ENCODE data around the gene CCNB1. TPM values are rescaled to one million over a fixed set of nuclear protein-coding genes. Genes with fewer than 3 reads are reported as not detected.
A peak's percentile ranks its signal among the peaks of the same experiment; 100 is the strongest.

The CCNB1 gene
- 42.7 TPM for total RNA-seq (ENCODE audit: unreplicated experiment)
- long read RNA-seq, transcript CCNB1-201 (9 exons, 2,169 nt), result major isoform, 36 of 43 reads
- long read RNA-seq, partial matches to known transcripts, result 2 of 43 reads
- long read RNA-seq, other reads (novel, unspliced or antisense), result 5 of 43 reads

GRCh38 chr5:69166686-69167492 lies at the start of gene CCNB1:
Gene CCNB1 (plus strand): TSS chr5:69167150. CDS start chr5:69167263, 113 bp downstream.
- TF ChIP-seq, protein P1, sequence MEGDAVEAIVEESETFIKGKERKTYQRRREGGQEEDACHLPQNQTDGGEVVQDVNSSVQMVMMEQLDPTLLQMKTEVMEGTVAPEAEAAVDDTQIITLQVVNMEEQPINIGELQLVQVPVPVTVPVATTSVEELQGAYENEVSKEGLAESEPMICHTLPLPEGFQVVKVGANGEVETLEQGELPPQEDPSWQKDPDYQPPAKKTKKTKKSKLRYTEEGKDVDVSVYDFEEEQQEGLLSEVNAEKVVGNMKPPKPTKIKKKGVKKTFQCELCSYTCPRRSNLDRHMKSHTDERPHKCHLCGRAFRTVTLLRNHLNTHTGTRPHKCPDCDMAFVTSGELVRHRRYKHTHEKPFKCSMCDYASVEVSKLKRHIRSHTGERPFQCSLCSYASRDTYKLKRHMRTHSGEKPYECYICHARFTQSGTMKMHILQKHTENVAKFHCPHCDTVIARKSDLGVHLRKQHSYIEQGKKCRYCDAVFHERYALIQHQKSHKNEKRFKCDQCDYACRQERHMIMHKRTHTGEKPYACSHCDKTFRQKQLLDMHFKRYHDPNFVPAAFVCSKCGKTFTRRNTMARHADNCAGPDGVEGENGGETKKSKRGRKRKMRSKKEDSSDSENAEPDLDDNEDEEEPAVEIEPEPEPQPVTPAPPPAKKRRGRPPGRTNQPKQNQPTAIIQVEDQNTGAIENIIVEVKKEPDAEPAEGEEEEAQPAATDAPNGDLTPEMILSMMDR (IDR thresholded peaks at IDR 0.05; ENCODE audit: unreplicated experiment), result no peak
- DNase-seq (ENCODE audit: low spot score), result peak; percentile 98
- Mint-ChIP-seq H3K27ac (ENCODE audit: unreplicated experiment) (peak within 1 kb of the TSS; percentile 58), H3K9me3 (ENCODE audit: unreplicated experiment) (no peaks in the 10 kb centered on the region), H3K27me3 (ENCODE audit: unreplicated experiment) (peaks cover 13% of the 10 kb centered on the region), H3K4me1 (ENCODE audit: unreplicated experiment) (peaks cover 20% of the 10 kb centered on the region), H3K4me3 (ENCODE audit: unreplicated experiment) (peak within 1 kb of the TSS; percentile 98), H3K36me3 (ENCODE audit: low read depth, unreplicated experiment) (peaks cover 4% of the 10 kb centered on the region)

DNA sequence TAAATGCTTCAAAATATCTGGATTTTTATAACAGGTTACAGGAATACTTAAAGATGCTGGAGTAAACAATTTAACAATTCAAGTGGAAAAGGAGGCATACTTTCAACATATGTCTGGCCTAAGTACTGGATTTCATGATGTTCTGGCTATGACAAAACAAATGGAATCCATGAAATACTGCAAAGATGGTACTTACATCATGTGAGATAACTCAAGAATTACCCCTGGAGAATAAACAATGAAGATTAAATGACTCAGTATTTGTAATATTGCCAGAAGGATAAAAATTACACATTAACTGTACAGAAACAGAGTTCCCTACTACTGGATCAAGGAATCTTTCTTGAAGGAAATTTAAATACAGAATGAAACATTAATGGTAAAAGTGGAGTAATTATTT lies 37.5 kb upstream of the CCNB1 start:
- no peak overlapping the region for H3K4me3 Mint-ChIP-seq (ENCODE audit: unreplicated experiment)
- no peak for DNase-seq (ENCODE audit: low spot score)
- no peak overlapping the region for H3K27ac Mint-ChIP-seq (ENCODE audit: unreplicated experiment)
- no peaks in the 10 kb centered on the region for H3K9me3 Mint-ChIP-seq (ENCODE audit: unreplicated experiment)
- H3K27me3 Mint-ChIP-seq (ENCODE audit: unreplicated experiment), result no peaks in the 10 kb centered on the region
- peaks cover 13% of the 10 kb centered on the region for H3K36me3 Mint-ChIP-seq (ENCODE audit: low read depth, unreplicated experiment)
- TF ChIP-seq, protein P1 (IDR thresholded peaks at IDR 0.05; ENCODE audit: unreplicated experiment), result no peak
- H3K4me1 Mint-ChIP-seq (ENCODE audit: unreplicated experiment), result no peaks in the 10 kb centered on the region

- peaks cover 15% of the 10 kb centered on the region for H3K36me3 Mint-ChIP-seq (ENCODE audit: low read depth, unreplicated experiment)
- no peak overlapping the region for H3K27ac Mint-ChIP-seq (ENCODE audit: unreplicated experiment)
- no peaks in the 10 kb centered on the region for H3K9me3 Mint-ChIP-seq (ENCODE audit: unreplicated experiment)
- no peaks in the 10 kb centered on the region for H3K4me1 Mint-ChIP-seq (ENCODE audit: unreplicated experiment)
- no peak for DNase-seq (ENCODE audit: low spot score)
- no peaks in the 10 kb centered on the region for H3K27me3 Mint-ChIP-seq (ENCODE audit: unreplicated experiment)
- H3K4me3 Mint-ChIP-seq (ENCODE audit: unreplicated experiment), result no peak overlapping the region
- TF ChIP-seq, protein P1 (IDR thresholded peaks at IDR 0.05; ENCODE audit: unreplicated experiment), result no peak
These were observed 36.7 kb upstream of the CCNB1 start for GRCh38 chr5:69130241-69130640.

- H3K9me3 Mint-ChIP-seq (ENCODE audit: unreplicated experiment), result no peaks in the 10 kb centered on the region
- H3K36me3 Mint-ChIP-seq (ENCODE audit: low read depth, unreplicated experiment), result peaks cover 12% of the 10 kb centered on the region
- DNase-seq (ENCODE audit: low spot score), result no peak
- no peaks in the 10 kb centered on the region for H3K27me3 Mint-ChIP-seq (ENCODE audit: unreplicated experiment)
- H3K4me1 Mint-ChIP-seq (ENCODE audit: unreplicated experiment), result no peaks in the 10 kb centered on the region
- no peak overlapping the region for H3K4me3 Mint-ChIP-seq (ENCODE audit: unreplicated experiment)
- H3K27ac Mint-ChIP-seq (ENCODE audit: unreplicated experiment), result no peak overlapping the region
- TF ChIP-seq, protein P1 (IDR thresholded peaks at IDR 0.05; ENCODE audit: unreplicated experiment), result no peak
These were observed 35.6 kb upstream of the CCNB1 start for GRCh38 chr5:69131304-69131703.

DNA sequence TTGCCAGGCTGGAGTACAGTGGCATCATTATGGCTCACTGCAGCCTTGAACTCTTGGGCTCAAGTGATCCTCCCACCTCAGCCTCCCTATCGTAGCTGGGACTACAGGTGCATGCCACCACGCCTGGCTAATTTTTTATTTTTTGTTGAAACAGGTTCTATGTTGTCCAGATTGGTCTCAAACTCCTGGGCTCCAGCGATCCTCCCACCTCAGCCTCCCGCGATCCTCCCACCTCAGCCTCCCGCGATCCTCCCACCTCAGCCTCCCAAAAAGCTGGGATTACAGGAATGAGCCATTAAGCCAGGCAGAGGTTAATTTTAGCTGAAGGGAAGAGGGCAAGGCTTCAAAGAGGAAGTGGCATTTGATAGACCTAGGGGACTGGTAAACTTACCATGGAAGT lies 32.8 kb upstream of the CCNB1 start:
- DNase-seq (ENCODE audit: low spot score), result no peak
- Mint-ChIP-seq H3K9me3 (ENCODE audit: unreplicated experiment) (no peaks in the 10 kb centered on the region), H3K36me3 (ENCODE audit: low read depth, unreplicated experiment) (peaks cover 9% of the 10 kb centered on the region), H3K4me1 (ENCODE audit: unreplicated experiment) (no peaks in the 10 kb centered on the region), H3K27ac (ENCODE audit: unreplicated experiment) (no peak overlapping the region), H3K27me3 (ENCODE audit: unreplicated experiment) (no peaks in the 10 kb centered on the region), H3K4me3 (ENCODE audit: unreplicated experiment) (no peak overlapping the region)
- TF ChIP-seq, protein P1 (IDR thresholded peaks at IDR 0.05; ENCODE audit: unreplicated experiment), result no peak

Measured in endothelial cell (in vitro differentiated cells).